HepG2 (cell line): ENCODE measurements around the gene FBXO2. TPM values are rescaled to one million over a fixed set of nuclear protein-coding genes. Genes with fewer than 3 reads are reported as not detected.

Experiments used
- CREB3 ChIP-seq: sonication (generic); formaldehyde crosslinking; IDR thresholded peaks from 2 replicates; pipeline ENCODE4 v1.5.0; 2020; ENCODE audit warnings: missing genetic modification reagents
- ETV6 ChIP-seq: sonication (generic); formaldehyde crosslinking; conservative IDR thresholded peaks from 2 replicates; pipeline ENCODE4 v1.4.0; 2020; ENCODE audit warnings: missing genetic modification reagents
- FOXO4 ChIP-seq: sonication (generic); formaldehyde crosslinking; conservative IDR thresholded peaks from 2 replicates; pipeline ENCODE4 v1.8.1; 2023; ENCODE audit warnings: missing genetic modification reagents
- HMG20A ChIP-seq: IDR thresholded peaks from 2 replicates; pipeline ENCODE4 v1.6.1; 2016; ENCODE audit warnings: borderline replicate concordance
- IKZF4 ChIP-seq: sonication (generic); formaldehyde crosslinking; IDR thresholded peaks from 2 replicates; pipeline ENCODE4 v1.5.1; 2020; ENCODE audit warnings: borderline replicate concordance, mild to moderate bottlenecking, low read depth, missing genetic modification reagents; ENCODE audit errors: not compliant biosample characterization
- KDM5A ChIP-seq: fragments of 200-600 bp; sonication (generic); IDR thresholded peaks from 2 replicates; pipeline ENCODE4 v1.7.0; 2018; ENCODE audit warnings: antibody characterized with exemption, mild to moderate bottlenecking, low read length, borderline replicate concordance
- LCORL ChIP-seq, 2 experiments: fragments of 450-650 bp in 1 of 2; sonication (generic) in 1 of 2; formaldehyde crosslinking in 1 of 2; IDR thresholded peaks; 2 replicates each; pipeline versions ENCODE4 v1.5.0 to v1.6.1; 2017 to 2020; ENCODE audit warnings: antibody characterized with exemption in 1 of 2, missing genetic modification reagents in 1 of 2
- NCOA1 ChIP-seq: sonication (generic); formaldehyde crosslinking; IDR thresholded peaks from 2 replicates; pipeline ENCODE4 v1.9.0; 2021; ENCODE audit warnings: missing genetic modification reagents
- REPIN1 ChIP-seq: sonication (generic); formaldehyde crosslinking; IDR thresholded peaks from 2 replicates; pipeline ENCODE4 v1.8.0; 2022; ENCODE audit warnings: missing genetic modification reagents, low read depth, mild to moderate bottlenecking, borderline replicate concordance
- RNF2 ChIP-seq: fragments of 450-650 bp; conservative IDR thresholded peaks from 2 replicates; pipeline ENCODE4 v1.6.1; 2016; ENCODE audit warnings: low read depth
- TOPORS ChIP-seq: sonication (generic); formaldehyde crosslinking; IDR thresholded peaks from 2 replicates; pipeline ENCODE4 v1.8.0; 2023; ENCODE audit warnings: mild to moderate bottlenecking, missing genetic modification reagents
- ZBTB25 ChIP-seq: IDR thresholded peaks from 2 replicates; pipeline ENCODE4 v1.6.1; 2018; ENCODE audit warnings: missing genetic modification reagents
- ZMAT5 ChIP-seq: sonication (generic); formaldehyde crosslinking; IDR thresholded peaks from 2 replicates; pipeline ENCODE4 v1.5.0; 2020; ENCODE audit warnings: mild to moderate bottlenecking, low read depth, missing genetic modification reagents, borderline replicate concordance
- ZNF251 ChIP-seq: sonication (generic); formaldehyde crosslinking; IDR thresholded peaks from 2 replicates; pipeline ENCODE4 v1.9.0; 2021; ENCODE audit warnings: mild to moderate bottlenecking, missing genetic modification reagents
- ZNF451 ChIP-seq: sonication (generic); formaldehyde crosslinking; IDR thresholded peaks from 2 replicates; pipeline ENCODE4 v1.5.0; 2020; ENCODE audit warnings: mild to moderate bottlenecking, missing genetic modification reagents
- ZNF547 ChIP-seq: sonication (generic); formaldehyde crosslinking; IDR thresholded peaks from 2 replicates; pipeline ENCODE4 v1.5.1; 2020; ENCODE audit warnings: mild to moderate bottlenecking, missing genetic modification reagents
- ZNF558 ChIP-seq: sonication (generic); formaldehyde crosslinking; IDR thresholded peaks from 2 replicates; pipeline ENCODE4 v1.9.0; 2022; ENCODE audit warnings: mild to moderate bottlenecking, missing genetic modification reagents, borderline replicate concordance
- ZNF563 ChIP-seq: sonication (generic); formaldehyde crosslinking; IDR thresholded peaks from 2 replicates; pipeline ENCODE4 v1.8.0; 2022; ENCODE audit warnings: mild to moderate bottlenecking, moderate library complexity, missing genetic modification reagents
- ZNF784 ChIP-seq: sonication (generic); formaldehyde crosslinking; IDR thresholded peaks from 2 replicates; pipeline ENCODE4 v1.5.1; 2020; ENCODE audit warnings: missing genetic modification reagents, mild to moderate bottlenecking, borderline replicate concordance
- polyA plus RNA-seq, 8 experiments: library from polyadenylated mRNA; depleted of rRNA in 3 of 8; stranded (reverse) in 7 of 8; unstranded in 1 of 8; fragments of >200 nt; fragmentation: Illumina TruSeq in 4 of 8; extraction: Trizol in 4 of 8; gene quantifications; 2 replicates each; pipeline versions ENCODE4 v1.2.1 to v1.2.3, GENCODE V29; 2011 to 2016; ENCODE audit warnings: low read depth in 4 of 8, missing spikeins in 1 of 8, mixed read lengths in 1 of 8; ENCODE audit not compliant: insufficient read depth in 1 of 8
- total RNA-seq, 5 experiments: library from RNA; depleted of rRNA; stranded (reverse); fragments of >200 nt; fragmentation: Illumina TruSeq; extraction: Trizol; gene quantifications; 2 replicates each; pipeline ENCODE4 v1.2.3, GENCODE V29; 2016; ENCODE audit warnings: low read depth in 1 of 5
- TF ChIP-seq, protein P1 (sequence below): sonication (generic); formaldehyde crosslinking; IDR thresholded peaks from 2 replicates; pipeline ENCODE4 v1.4.0; 2020; ENCODE audit warnings: missing genetic modification reagents
- TF ChIP-seq, protein P2 (sequence below): sonication (generic); formaldehyde crosslinking; conservative IDR thresholded peaks from 2 replicates; pipeline ENCODE4 v1.4.0; 2020; ENCODE audit warnings: missing genetic modification reagents

The FBXO2 gene
- total and polyA plus RNA-seq, 2 of the 13 experiments (the other 11 are each of a cell fraction or from before 2014, with no cell fraction given): 79.3 to 112 TPM

DNA sequence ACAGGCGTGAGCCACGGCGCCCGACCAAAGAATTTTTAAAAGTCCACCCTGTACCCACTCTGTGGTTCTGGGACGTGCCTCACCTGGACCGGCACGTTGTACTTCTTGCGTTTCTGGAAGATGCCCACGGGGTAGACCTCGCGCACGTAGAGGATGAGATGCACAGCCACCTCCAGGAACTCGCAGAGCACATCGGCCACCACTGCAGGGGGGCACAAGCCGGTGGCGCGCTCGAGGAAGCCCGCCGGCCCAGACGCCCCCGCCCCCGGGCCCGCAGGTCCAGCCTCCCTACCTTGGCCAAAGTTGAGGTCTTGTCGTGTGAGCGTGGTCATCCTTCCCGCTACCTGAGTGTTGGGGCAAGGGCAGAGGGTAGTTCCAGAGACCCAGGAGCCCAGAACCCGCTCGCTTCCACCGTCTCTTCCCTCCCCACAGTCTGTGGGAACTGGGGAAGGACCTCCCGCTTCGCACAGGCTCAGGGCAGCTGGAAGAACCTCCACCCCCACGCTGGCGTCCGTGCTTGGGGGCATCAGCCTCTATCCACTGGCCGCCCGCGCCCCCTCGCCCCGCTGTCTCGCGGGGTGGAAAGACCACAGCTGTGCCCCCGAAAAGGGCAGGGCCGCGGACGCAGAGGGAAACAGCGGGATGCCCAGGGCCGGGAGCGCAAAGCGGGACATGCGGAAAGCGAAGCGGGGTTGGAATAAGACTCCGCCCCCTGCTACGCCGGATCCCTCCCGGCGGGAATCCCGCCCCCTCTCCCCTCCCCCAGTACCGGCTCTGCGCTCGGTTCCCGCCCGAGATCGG lies 26.2 kb upstream of the FBXO2 start (continued):
- TF ChIP-seq, protein P1, sequence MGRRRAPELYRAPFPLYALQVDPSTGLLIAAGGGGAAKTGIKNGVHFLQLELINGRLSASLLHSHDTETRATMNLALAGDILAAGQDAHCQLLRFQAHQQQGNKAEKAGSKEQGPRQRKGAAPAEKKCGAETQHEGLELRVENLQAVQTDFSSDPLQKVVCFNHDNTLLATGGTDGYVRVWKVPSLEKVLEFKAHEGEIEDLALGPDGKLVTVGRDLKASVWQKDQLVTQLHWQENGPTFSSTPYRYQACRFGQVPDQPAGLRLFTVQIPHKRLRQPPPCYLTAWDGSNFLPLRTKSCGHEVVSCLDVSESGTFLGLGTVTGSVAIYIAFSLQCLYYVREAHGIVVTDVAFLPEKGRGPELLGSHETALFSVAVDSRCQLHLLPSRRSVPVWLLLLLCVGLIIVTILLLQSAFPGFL: no peak
- no peak for TF ChIP-seq ZMAT5 (CRISPR knock-in tag)
- 0 out of 2 replicates have a peak, but pooled peaks have one; percentile 19 for TF ChIP-seq CREB3 (CRISPR knock-in tag)
- no peak for TF ChIP-seq IKZF4 (CRISPR knock-in tag)
- TF ChIP-seq ZNF784 (CRISPR knock-in tag): no peak; the same call in 1 of the 2 replicates
- no peak for TF ChIP-seq ZNF251 (CRISPR knock-in tag)
- TF ChIP-seq NCOA1 (CRISPR knock-in tag): no peak; the same call in 1 of the 2 replicates
- no peak for TF ChIP-seq RNF2
- TF ChIP-seq, protein P2, sequence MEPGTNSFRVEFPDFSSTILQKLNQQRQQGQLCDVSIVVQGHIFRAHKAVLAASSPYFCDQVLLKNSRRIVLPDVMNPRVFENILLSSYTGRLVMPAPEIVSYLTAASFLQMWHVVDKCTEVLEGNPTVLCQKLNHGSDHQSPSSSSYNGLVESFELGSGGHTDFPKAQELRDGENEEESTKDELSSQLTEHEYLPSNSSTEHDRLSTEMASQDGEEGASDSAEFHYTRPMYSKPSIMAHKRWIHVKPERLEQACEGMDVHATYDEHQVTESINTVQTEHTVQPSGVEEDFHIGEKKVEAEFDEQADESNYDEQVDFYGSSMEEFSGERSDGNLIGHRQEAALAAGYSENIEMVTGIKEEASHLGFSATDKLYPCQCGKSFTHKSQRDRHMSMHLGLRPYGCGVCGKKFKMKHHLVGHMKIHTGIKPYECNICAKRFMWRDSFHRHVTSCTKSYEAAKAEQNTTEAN (CRISPR knock-in tag): no peak
- no peak for TF ChIP-seq ZBTB25
- TF ChIP-seq REPIN1 (CRISPR knock-in tag): no peak
- peak; percentile 68; the same call in 1 of the 2 replicates for TF ChIP-seq ZNF451
- TF ChIP-seq KDM5A: no peak; the same call in 1 of the 2 replicates
- no peak for TF ChIP-seq TOPORS
- TF ChIP-seq ETV6: no peak
- peak; percentile 70; the same call in 1 of the 2 replicates for TF ChIP-seq ZNF547 (CRISPR knock-in tag)
- no peak for TF ChIP-seq LCORL (IDR thresholded peaks at IDR 0.05)
- TF ChIP-seq LCORL (CRISPR knock-in tag; IDR thresholded peaks at IDR 0.05): no peak
- no peak for TF ChIP-seq ZNF558 (CRISPR knock-in tag)
- peak; percentile 95 for TF ChIP-seq ZNF563
- no peak for TF ChIP-seq FOXO4 (CRISPR knock-in tag)
- no peak for TF ChIP-seq HMG20A
